ENCODE results near the gene SEPTIN14.
"Not testable (repeated sequence)": the region's sequence is repeated elsewhere in the genome, so short reads cannot be mapped to it uniquely, and the experiment has no call there.

The SEPTIN14 gene

DNA sequence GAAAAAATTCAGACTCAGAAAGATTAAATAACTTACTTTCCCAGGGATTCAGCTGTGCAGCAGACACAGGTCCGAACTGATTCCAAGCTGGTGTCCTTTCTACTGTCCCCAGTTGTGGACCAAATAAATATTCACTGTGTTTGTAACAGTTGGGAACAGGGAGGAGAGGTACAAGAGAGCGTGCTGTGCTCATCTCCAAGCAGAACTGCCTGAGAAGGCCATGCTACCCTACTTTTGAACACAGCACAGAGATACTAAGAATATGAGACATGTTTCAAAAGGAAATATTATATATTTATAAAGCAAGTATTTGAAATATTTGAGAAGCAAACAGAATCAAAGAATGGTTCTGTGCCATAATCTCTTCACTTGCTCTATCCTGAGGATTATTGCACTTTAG is at the start of gene SEPTIN14:
TSS of gene SEPTIN14 (minus strand) at position 101 of the 400 bp plus-strand sequence. CDS start 756 bp downstream, outside the sequence.
- not testable (repeated sequence) for DNase-seq (ENCODE audit: extremely low read depth in 1 of 2, low read depth in 1 of 2)

GRCh38 chr7:55903985-55904759 is 41.6 kb upstream of the SEPTIN14 start:
- DNase-seq (ENCODE audit: extremely low read depth in 1 of 2, low read depth in 1 of 2): no peak

- DNase-seq (ENCODE audit: extremely low read depth in 1 of 2, low read depth in 1 of 2): not testable (repeated sequence)
These were observed 38.5 kb upstream of the SEPTIN14 start for GRCh38 chr7:55901059-55901458.

- DNase-seq (ENCODE audit: extremely low read depth in 1 of 2, low read depth in 1 of 2): no peak
These were observed 35.7 kb upstream of the SEPTIN14 start for GRCh38 chr7:55898287-55898686.

- no peak for DNase-seq (ENCODE audit: extremely low read depth in 1 of 2, low read depth in 1 of 2)
These were observed 32.5 kb upstream of the SEPTIN14 start for GRCh38 chr7:55895021-55895420.

GRCh38 chr7:55893940-55894339 is 31.4 kb upstream of the SEPTIN14 start:
- DNase-seq (ENCODE audit: extremely low read depth in 1 of 2, low read depth in 1 of 2): no peak

DNA sequence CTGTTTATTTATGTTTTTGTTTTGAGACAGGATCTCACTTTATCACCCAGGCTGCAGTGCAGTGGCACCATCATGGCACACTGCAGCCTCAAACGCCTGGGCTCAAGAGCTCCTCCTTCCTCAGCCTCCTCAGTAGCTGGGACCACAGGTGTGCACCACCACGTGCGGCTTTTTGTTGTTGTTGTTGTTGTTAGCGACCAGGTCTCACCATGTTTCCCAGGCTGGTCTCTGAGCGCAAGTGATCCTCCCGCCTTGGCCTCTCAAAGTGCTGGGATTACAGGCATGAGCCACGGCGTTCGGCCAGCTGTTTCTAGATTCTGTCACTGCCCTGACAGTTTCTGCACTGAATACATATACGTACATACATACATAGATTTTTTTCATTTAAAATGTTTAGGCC is 25.8 kb upstream of the SEPTIN14 start:
- DNase-seq (ENCODE audit: extremely low read depth in 1 of 2, low read depth in 1 of 2): not testable (repeated sequence)

GRCh38 chr7:55887821-55888247 is 25.3 kb upstream of the SEPTIN14 start:
- no peak for DNase-seq (ENCODE audit: extremely low read depth in 1 of 2, low read depth in 1 of 2)

- no peak for DNase-seq (ENCODE audit: extremely low read depth in 1 of 2, low read depth in 1 of 2)
These were observed 21.8 kb upstream of the SEPTIN14 start for GRCh38 chr7:55884321-55884720.

GRCh38 chr7:55878691-55879090 is 16.1 kb upstream of the SEPTIN14 start:
- DNase-seq (ENCODE audit: extremely low read depth in 1 of 2, low read depth in 1 of 2): no peak

- no peak for DNase-seq (ENCODE audit: extremely low read depth in 1 of 2, low read depth in 1 of 2)
These were observed 14.8 kb upstream of the SEPTIN14 start for GRCh38 chr7:55877308-55877707.

DNA sequence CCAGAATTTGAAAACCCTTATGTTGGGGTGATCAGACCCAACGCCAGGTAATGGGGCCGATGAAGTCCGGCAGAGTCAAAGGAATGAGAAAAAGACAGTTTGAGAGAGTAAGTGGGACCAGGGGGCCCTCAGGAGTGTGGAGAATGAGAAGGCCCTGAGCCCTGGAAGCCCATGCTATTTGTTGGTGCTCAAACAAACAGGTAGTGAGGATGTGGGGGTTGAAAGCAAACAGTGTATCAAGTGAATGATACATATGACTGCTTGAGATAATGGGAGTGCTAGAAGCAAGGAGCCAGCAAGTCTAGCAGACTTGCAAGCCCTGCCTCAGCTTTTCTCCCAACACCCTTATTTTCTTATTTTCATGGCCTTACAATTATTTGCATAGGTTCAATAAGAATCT is 11.2 kb upstream of the SEPTIN14 start:
- no peak for DNase-seq (ENCODE audit: extremely low read depth in 1 of 2, low read depth in 1 of 2)

GRCh38 chr7:55871932-55872485 is 9.5 kb upstream of the SEPTIN14 start:
- DNase-seq (ENCODE audit: extremely low read depth in 1 of 2, low read depth in 1 of 2): no peak

GRCh38 chr7:55868989-55869388 is 6.4 kb upstream of the SEPTIN14 start:
- DNase-seq (ENCODE audit: extremely low read depth in 1 of 2, low read depth in 1 of 2): not testable (repeated sequence)

DNA sequence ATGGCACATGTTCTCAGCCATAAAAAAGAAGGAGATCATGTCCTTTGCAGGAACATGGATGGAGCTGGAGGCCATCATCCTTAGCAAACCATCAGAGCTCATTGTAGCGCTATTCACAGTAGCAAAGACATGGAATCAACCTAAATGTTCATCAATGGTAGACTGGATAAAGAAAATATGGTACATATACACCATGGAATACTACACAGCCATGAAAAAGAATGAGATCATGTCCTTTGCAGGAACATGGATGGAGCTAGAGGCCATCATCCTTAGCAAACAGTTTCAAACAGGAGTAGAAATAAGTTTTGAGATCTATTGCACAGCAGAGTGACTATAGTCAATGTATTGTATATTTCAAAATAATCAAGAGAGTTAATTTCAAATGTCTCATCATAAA is 17.4 kb downstream of the SEPTIN14 start:
- DNase-seq (ENCODE audit: extremely low read depth in 1 of 2, low read depth in 1 of 2): not testable (repeated sequence)

DNA sequence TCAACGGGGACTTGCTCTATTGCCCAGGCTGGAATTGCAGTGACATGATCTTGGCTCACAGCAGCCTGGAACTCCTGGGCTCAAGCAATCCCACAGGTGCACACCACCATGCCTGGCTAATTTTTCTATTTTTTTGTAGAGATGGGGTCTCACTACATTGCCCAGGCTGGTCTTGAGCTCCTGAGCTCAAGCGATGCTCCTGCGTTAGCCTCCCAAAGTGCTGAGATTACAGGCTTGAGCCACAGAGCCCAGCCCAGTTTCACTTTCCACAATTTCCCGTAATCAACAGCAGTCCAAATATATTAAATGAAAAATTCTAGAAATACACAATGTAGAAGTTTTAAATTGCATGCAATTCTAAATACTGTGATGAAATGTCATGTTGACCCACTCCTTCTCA is 24.0 kb downstream of the SEPTIN14 start:
- no peak for DNase-seq (ENCODE audit: extremely low read depth in 1 of 2, low read depth in 1 of 2)

- DNase-seq (ENCODE audit: extremely low read depth in 1 of 2, low read depth in 1 of 2): no peak
These were observed 35.0 kb downstream of the SEPTIN14 start for GRCh38 chr7:55827577-55827976.

DNA sequence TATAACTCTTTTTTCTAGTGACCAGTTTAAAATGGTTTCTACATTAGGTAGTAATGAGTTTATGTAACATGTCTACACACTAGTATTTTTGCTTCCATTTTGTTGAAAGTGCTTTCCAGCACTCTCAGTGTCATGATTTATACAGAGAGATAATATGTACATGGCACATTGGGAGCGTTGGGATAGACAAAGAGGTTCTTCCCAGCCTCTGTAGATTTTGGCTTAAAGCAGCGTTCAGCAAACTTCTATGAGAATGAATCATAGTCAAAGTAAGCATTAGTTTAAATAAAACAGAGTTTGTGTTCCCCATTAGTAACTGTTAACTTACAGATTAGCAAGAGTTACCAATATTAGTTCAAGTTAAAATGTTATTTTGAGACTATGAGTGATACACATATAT is 43.9 kb downstream of the SEPTIN14 start:
- DNase-seq (ENCODE audit: extremely low read depth in 1 of 2, low read depth in 1 of 2): no peak

DNA sequence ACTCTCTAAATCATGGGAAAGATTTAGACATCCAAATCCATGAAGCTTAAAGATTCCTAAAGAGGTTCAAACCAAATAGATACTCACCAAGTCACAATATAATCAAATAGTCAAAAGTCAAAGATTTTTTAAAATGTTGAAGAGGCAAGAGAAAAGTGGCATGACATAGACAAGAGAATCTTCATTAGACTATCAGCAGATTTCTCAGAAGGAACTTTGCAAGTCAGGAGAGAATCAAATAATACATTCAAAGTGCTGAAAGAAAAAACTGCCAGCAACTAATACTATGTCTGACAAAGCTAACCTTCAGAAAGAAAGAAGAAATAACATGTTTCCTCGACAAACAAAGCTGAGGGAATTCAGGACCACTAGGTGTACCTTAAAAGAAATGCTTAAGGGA is 65.3 kb downstream of the SEPTIN14 start:
- DNase-seq (ENCODE audit: extremely low read depth in 1 of 2, low read depth in 1 of 2): not testable (repeated sequence)

DNA sequence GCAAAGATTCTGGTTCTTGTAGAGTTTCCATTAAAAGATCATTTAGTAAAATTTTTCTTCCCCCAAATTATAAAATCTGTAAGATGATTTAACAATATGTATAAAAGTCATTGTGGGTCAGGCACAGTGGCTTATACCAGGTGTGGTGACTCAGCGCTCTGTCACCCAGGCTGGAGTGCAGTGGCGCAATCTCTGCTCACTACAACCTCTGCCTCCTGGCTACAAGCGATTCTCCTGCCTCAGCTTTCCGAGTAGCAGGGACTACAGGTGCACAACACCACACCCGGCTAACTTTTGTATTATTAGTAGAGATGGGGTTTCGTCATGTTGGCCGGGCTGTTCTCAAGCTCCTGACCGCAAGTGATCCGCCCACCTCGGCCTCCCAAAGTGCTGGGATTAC is 68.0 kb downstream of the SEPTIN14 start:
- DNase-seq (ENCODE audit: extremely low read depth in 1 of 2, low read depth in 1 of 2): no peak

DNA sequence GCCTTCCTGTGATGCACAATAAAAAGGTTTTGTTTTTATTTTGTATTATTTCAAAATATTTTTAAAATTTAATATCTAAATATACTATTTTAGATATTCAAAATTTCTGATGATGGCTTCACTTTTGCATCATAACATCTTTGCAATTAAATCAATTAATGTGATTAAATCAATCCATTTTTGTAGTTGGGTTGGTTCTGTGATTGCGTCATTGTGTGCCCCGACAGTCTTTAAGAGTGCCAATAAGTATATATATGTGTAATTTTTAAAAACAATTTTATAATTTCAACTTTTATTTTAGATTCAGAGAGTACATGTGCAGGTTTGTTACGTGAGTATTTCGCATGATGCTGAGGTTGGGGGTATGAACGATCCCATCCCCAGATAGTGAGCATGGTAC is 70.5 kb downstream of the SEPTIN14 start:
- DNase-seq (ENCODE audit: extremely low read depth in 1 of 2, low read depth in 1 of 2): no peak

DNA sequence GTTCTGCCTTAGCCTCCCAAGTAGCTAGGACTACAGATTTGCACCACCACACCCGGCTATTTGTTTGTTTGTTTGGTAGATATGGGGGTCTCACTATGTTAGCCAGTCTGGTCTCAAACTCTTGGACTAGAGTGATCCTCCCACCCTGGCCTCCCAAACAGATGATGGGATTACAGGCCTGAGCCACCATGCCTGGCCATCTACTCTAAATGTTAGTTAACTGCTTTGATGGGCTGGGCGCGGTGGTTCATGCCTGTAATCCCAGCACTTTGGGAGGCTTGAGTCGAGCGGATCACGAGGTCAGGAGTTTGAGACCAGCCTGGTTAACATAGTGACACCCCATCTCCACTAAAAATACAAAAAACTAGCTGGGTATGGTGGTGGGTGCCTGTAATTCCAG is 74.8 kb downstream of the SEPTIN14 start:
- no peak for DNase-seq (ENCODE audit: extremely low read depth in 1 of 2, low read depth in 1 of 2)

DNA sequence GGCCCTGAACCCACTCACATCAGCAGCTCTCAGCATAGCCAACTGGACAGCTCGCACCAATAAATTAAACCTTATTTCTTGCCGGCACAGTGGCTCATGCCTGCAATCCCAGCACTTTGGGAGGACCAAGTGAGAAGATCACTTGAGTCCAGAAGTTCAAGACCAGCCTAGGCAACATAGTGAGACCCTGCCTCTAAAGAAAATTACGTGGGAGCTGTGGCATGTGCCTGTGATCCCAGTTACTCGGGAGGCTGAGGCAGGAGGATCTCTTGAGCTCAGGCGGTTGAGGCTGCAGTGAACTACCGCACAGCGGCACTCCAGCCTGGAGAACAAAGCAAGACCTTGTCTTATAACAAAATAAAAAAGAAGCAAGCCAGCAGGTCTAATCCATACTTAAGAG is 75.7 kb downstream of the SEPTIN14 start:
- no peak for DNase-seq (ENCODE audit: extremely low read depth in 1 of 2, low read depth in 1 of 2)

Data from activated CD8-positive, alpha-beta memory T cell treated with anti-CD3 and anti-CD28 coated beads for 1 hour (primary cell).